ENCODE results near the gene POLR1D.

- TF ChIP-seq CTCF (IDR thresholded peaks at IDR 0.05) (no peak), POLR2A (IDR thresholded peaks at IDR 0.05) (no peak)
Measured at GRCh38 chr13:27605099-27605498, 16.6 kb upstream of the POLR1D start.
